ENCODE measurements around the gene TPRG1L.

Gene TPRG1L

DNA sequence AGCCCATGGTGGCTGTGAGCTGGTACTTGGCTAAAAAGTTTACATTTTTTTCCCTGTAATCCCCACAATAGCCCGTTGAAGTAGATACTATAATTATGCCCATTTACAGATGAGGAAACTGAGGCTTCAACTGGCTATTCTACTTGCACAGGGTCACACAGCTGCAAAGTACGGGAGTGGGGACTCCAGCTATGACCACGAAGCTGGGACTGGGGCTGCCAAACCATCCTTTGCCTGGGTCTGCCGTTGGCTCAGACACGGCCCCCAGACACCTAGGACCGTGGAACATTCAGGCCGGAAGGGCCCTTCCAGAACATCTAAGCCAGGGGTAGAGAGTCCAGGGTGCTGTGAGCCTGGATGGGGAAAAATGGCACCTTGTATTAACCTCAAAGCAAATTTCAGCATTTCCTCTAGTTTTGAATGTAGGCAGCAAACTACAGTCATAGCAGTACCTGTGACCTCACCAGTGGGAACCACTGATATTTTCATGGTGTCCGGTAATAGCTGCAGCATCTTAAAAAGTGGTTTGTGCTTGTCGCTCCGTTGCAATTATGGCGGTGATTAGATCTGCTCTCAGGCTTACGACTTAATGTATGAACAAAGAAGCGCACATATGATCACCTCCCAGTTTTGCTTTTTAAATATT is 31.8 kb downstream of the TPRG1L start:
- FAIRE-seq, result no peak
- no peak for TF ChIP-seq CTCF (IDR thresholded peaks at IDR 0.05; ENCODE audit: insufficient read depth, missing control alignments)

GRCh38 chr1:3657096-3657475 is 32.3 kb downstream of the TPRG1L start:
- DNase-seq (ENCODE audit: insufficient read length, low spot score) (no peak), FAIRE-seq (no peak)
- TF ChIP-seq CTCF (IDR thresholded peaks at IDR 0.05; ENCODE audit: insufficient read depth, missing control alignments), result no peak

More for the DNA sequence above, 31.8 kb downstream of the TPRG1L start:
- no peak for DNase-seq (ENCODE audit: insufficient read length, low spot score)

GRCh38 chr1:3657578-3658230 is 32.9 kb downstream of the TPRG1L start:
- no peak for DNase-seq (ENCODE audit: insufficient read length, low spot score)
- TF ChIP-seq CTCF (IDR thresholded peaks at IDR 0.05; ENCODE audit: insufficient read depth, missing control alignments), result no peak
- FAIRE-seq, result no peak

- no peak for DNase-seq (ENCODE audit: insufficient read length, low spot score)
- no peak for FAIRE-seq
- TF ChIP-seq CTCF (IDR thresholded peaks at IDR 0.05; ENCODE audit: insufficient read depth, missing control alignments), result no peak
Measured at GRCh38 chr1:3658231-3658615, 33.4 kb downstream of the TPRG1L start.

DNA sequence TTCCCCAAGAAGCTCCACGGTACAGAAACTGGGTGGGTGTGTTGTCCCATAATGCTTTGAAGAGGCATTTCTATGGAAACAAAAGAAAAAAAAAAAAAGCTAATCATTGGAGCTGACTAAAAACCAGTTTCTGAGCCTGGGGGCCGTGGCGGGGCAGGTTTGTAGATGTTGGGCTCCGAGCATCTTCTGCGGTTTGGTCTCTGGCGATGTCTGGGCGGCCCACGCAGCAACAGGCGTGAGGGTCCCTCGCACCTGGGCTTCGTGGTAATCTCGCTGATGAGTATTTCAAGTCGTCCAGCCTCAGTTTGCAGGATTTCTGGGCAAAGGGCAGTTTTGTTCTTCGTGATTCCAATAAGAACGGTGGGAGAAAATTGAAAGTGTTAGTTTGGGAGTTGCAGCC is 34.3 kb downstream of the TPRG1L start:
- DNase-seq (ENCODE audit: insufficient read length, low spot score) (no peak), FAIRE-seq (no peak)
- TF ChIP-seq CTCF (IDR thresholded peaks at IDR 0.05; ENCODE audit: insufficient read depth, missing control alignments), result no peak

- FAIRE-seq (no peak), DNase-seq (ENCODE audit: insufficient read length, low spot score) (no peak)
- no peak for TF ChIP-seq CTCF (IDR thresholded peaks at IDR 0.05; ENCODE audit: insufficient read depth, missing control alignments)
Measured at GRCh38 chr1:3660704-3661103, 35.9 kb downstream of the TPRG1L start.

- FAIRE-seq (no peak), DNase-seq (ENCODE audit: insufficient read length, low spot score) (no peak)
- no peak for TF ChIP-seq CTCF (IDR thresholded peaks at IDR 0.05; ENCODE audit: insufficient read depth, missing control alignments)
Measured at GRCh38 chr1:3661631-3662030, 36.8 kb downstream of the TPRG1L start.
